GM18517 (cell line): ENCODE measurements around the gene ADD1.

ENCODE experiments used
- ATAC-seq: cut with Tn5 transposase; IDR thresholded peaks from one replicate; pipeline ENCODE4 v1.9.1; 2021; ENCODE audit warnings: mild to moderate bottlenecking, moderate library complexity; ENCODE audit not compliant: unreplicated experiment

ADD1 gene

DNA sequence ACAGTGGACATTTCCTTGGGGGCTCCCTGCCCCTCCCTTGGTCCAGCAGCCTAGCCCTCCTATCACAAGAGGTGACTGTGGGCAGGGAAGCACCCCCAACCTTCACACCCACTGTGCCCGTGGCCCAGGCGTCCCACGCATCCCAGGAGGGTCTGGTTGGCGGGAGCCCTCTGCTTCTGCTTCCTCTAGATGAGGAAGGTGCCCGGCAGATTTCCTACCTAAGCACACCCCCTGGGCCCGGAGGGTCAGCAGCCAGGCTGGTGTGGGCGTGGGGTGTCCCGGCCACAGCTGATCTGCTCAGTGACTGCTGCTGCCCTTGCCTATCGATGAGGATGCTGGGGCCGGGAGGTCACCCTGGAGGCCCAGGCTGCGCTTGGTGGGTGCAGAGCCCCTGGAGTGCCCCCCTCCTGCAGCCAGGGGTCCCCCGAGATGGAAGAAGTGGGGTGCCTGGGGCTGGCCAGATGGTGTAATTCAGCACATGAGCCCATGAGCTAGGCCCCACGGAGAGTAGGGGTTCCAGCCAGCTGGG lies 38.6 kb upstream of the ADD1 start:
- ATAC-seq = no peak

DNA sequence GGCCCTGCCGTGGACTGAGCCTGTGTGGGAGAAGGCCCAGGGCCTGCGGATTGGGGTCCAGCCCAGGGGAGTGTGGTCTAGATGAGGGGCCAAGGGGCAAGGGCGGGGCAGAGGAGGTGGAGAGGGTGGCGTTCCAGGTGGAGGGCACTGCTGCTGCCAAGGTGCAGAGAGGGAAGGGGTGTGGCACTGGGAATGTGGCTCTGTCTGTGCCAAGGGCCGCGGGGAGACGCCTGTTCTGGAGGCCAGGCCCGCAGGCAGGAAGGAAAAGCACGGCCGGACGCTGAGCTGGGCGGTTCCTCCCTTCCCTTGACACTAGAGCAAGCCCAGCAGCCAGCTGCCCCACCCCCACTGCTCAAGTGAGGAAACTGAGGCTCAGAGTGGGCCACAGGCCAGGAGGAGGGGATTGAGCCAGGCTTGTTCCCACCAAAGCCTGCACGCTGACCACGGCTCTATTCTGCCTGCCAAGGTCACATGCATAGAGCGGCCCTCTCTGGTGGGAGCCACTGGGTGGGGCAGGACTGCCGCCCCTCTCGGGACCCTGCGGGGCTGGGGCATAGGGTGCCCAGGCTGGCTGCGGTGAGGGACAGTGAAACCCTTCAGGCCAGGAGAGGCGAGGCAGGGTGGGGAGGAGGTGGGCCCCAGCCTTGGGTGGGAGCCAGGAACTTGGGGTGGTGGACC lies 37.8 kb upstream of the ADD1 start:
- ATAC-seq = no peak

DNA sequence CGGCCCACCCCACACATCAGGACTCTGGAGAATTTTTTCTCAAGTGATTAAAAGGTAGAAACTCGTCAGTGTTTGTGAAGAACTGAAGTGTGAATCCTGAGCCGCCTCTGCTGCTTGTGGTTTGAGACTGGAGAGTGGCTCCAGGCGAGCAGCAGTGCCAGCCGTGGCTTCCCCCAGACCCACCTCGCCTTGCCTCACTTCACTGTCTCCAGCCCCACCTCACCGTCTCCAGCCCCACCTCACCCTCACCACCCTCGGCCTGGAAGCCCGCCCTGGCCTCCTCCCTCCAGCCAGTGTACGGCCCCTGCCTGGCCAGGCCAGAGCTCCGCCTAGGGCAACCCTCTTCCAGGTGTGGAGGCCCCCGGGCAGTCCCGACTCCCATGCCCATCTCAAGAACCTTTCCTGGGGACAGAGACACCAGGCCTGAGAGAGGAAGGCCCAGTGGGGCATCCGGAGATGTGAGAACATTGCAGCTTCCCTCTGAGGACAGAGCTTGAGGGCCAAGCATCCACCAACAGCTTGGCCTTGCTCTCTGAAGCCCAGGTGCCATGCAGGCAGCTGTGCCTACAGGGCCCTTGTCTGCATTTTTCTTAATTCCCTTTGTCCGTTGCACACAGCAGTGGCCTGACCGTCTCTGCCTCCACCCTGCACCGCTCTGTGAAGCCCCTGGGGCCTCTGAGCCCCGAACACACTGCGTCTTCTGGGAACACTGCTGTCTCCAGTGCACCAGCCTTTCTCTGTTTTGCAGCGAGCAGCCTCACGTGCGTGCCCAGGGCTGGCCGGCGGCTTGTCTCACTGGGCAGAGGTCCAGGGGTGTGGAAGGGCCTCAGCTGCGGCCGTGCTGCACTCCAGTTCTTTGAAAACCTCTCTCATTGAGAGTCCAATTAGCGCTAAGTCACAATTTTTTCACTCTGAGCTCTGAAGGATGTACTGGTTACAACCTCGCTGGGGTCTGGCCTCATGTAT lies 37.0 kb upstream of the ADD1 start:
- no peak for ATAC-seq

DNA sequence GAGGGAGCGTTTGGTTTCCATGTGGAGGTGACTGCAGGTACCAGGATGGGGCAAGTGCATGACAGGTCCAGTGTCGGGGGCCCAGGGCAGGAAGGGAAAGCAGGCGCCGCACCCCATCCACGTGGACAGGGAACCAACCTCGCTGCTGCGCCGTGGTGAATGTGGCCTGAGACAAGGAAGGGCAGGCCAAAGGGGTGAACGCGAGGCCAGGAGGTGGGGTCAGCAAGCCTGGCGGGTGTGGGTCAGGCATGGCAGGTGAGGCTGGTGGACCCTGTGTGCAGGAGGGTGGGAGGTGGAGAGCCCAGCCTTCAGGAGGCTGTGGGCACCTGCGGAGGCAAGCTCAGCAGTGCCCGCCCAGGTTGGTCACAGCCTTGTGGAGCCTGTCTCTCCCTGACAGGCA lies 36.1 kb upstream of the ADD1 start:
- ATAC-seq = no peak

DNA sequence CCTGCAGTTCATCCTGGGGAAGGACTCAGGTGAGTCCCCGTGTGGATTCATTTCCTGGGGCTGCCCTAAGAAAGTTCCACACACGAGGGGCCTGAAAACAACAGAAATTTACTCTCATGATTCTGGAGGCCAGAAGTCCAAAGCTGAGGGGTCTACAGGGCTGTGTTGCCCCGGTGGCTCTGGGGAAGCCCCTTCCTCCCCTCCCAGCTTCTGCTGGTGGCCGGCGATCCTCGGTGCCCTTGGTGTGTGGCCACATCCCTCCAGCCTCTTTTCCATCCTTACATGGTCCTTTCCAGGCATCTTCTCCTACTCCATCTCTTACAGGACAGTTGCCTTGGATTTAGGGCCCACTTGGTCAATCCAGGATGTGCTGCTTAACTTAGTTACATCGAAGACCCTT lies 35.6 kb upstream of the ADD1 start:
- ATAC-seq = no peak

DNA sequence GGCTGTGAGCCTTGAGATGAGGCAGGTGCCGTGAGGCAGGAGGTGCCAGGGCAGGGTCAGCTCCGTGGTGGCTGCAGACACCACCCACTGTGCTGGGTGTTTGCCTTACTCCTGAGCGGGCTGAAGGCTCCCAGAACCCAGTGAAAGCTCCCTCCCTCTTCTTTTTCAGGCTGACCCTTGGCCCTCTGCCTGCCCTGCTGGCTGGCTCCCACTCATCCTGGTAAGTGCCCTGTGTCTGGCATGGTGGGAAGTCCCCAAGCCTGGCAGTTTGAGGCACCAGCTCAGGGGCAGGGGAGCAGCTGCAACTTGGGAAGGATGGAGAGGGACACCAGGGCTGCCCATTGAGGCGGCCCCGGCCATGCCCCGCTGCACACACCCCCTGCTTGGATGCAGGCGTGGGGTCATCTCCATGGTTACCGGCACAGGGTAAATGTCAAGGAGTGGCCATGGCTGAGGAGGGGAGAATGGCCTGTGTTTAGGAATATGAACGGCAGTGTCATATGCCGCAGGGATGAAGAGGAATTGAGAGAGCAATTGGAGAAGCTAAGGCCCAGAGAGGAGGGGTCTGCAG lies 33.9 kb upstream of the ADD1 start:
- ATAC-seq = no peak

DNA sequence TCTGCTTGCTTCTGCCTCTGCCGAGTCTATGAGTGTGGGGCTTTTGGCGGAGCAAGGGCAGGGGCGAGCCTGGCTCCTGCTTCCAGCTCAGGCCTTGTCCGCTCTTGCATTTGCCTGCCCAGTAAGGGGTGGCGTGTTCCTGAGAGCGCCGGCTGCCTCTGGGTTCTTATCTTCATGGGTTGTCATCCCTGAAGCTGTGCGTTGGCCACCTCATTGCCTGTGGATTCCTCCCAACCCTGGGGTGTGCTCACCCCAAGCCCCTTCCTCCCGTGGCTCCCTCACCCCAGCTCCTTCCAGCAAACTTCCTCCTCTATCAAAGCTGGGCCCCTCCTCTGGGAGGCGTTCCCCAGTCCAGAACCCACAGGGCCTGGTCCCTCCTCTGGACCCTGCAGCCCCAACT lies 33.3 kb upstream of the ADD1 start:
- ATAC-seq = no peak

DNA sequence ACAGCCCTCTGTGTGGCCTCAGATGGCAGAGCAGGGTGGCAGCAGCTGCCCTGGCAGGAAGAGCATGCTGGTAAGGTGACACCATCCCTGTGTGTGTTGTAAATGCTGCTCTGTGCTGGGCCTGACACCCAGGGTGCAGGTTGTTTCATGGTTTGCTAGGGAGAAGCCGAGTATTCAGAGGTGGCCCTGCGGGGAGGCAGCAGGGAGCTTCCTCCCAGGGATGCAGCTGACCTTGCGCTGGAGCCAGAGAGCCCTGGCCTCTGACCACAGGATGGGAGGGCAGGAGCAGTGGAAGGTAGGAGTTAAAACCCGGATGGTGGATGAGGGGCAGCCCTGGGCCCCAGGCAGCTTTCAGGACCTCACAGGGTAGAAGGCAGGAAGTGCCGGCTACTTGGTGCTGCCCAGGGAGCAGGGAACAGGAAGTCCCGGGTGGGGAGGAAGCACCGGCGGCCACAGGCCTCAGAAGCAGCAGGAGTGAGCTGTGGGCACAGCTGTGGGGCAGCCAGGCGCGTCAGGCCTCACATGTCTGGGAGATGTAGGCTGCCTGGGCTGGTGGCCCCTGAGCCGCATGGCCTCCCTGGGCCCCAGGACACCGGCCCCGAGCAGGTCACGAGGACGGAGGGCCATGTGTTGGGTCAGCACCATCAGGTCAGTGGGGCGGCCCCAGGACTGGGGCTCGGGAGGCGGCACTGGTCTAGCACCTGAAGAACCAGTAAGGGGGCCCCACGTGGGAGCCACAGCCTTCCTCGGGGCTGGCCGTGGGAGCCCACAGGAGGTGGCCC lies 31.6 kb upstream of the ADD1 start:
- ATAC-seq = peak; percentile 69

DNA sequence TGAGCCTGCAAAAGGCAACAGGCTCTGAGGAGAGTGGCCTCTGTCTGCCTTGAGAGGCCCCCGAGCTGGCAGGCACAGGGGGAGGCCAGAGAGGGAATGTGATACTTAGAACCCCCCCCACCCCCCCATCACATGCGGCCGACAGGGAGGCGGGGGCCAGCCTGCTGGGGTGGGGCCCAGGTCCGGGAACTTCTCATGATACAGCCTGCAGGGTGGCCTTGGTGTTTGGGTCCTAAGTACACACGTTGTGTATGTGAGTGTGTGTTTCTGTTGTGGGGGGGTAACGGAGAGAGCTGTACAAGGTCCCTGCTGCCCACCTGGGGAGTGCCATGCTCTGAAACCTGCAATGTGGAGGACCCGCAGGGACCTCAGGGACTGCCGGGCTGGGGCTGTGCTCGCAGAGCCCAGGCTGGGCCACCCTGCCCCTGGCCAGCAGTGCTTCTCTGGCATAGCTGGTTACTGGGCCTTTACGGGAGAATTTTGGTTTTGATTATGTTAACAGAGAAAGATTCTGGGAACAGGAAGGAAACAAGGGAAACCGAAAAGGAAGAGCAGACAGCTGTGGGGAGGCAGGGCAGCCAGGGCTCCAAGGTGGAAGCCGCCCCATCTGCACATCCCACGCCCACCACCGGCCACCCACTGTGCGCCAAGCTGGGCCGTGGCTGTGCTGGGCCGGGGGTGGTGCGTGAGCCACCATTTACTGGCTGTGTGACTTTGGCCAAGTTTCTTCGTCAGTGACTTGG lies 30.9 kb upstream of the ADD1 start:
- peak; percentile 14 for ATAC-seq

DNA sequence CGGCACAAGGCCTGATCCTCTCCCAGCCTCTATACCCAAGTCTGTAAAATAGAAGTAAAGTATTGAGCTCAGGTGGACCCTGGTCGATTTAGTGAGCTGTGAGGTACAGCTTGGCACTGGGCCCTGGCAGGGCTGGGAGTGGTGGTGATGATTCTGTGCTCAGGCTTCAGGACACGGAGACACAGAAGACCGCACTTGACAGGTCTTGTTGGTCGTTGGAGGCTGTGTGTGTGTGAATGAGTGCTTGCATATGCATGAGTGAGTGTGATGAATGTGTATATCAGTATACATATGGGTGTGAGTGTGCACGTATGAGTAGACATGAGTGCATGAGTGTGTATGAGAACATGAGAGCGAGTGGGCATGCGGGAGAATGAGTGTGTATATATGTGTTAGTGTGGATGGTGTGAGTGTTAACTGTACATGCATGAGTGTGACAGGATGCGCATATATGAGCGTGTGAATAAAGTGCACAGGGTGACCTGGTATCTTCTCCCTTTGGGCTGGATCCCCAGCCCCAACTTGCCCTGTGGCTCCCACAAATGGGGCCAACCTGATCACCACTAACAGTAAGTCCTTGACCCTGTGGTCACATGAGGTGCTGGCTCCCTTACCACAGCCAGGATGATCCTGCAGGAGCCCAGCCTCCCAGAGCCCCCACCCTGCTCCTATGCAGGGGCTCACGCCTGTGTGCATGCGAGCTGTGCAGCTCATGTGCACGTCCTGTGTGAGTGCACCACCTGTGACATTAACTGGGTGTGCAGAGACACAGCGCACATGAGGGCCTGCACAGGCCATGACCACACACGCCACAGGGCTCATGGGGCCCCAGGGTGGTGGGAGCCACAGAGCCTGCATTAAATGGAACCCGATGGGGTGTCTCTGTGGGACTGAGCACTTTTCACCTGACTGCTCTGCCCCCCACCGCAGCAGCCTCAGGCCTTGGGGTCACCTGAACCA lies 29.9 kb upstream of the ADD1 start:
- ATAC-seq = no peak

DNA sequence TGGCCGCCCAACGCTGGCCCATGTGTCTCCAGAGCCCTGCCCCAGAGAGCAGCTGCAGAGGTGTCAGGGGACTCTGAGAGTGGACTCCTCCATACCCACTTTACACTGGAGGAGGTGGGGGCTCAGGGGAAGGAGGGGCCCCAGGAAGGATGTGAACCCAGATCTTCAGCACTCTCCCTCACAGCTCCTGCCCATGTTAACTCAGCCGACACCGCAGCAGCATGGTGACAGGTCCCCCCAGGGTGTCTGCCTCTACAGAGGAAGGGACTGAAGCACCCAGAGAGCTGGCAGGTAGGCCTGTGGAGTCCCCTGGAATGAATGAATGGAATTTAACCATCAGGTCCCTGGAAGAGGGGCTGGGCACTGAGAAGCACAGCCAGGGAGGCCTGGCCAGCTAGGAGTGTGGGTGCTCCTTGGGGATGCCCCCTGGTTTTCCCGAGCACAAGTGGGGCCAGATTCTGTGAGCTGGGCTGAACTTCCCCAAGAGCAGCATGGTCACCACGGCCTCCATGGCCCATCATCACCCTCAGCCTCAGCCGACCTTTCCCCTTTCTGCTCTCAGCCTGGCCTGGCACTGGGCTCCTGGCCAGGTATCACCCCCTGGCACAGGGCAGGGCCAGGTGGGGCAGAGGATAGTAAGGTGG lies 28.9 kb upstream of the ADD1 start:
- no peak for ATAC-seq

DNA sequence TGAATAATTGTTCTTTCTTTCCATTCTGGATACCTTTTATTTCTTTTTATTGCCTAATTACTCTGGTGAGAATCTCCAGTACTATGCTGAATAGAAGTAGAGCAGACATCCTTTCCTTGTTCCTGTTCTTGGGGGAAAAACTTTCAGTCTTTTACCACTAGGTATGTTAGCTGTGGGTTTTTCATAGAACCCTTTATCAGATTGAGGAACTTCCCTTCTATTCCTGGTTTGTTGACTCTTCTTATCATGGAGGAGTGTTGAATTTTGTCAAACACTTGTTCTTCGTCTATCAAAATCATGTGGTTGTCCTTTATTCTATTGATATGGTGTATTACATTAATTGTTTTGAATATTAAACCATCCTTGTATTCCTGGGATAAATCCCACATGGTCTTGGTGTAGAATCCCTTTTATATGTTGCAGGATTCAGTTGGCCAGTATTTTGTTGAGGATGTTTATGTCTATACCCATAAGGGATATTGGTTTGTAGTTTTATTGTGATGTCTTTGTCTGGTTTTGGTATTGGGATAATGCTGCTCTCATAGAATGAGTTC lies 27.2 kb upstream of the ADD1 start:
- ATAC-seq = no peak

DNA sequence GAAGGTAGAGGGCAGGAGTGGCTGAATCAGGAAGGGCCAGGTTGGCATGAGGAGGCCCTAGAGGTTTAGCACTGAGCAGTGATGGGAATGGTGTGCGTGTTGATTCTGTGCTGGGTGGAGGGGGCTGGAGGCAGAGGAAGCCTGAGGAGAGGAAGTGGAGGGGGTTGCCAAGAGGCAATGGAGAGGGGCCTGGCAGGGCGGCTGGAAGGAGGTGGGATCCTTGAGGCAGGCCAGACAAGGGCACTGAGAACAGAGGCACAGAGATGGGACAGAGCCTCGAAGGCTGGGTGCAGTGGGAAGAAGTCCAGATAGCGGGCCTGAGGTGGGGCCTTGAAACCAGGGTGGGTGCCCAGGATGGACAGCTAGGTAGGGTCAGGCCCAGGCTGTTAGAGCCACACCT lies 26.5 kb upstream of the ADD1 start:
- ATAC-seq = no peak

DNA sequence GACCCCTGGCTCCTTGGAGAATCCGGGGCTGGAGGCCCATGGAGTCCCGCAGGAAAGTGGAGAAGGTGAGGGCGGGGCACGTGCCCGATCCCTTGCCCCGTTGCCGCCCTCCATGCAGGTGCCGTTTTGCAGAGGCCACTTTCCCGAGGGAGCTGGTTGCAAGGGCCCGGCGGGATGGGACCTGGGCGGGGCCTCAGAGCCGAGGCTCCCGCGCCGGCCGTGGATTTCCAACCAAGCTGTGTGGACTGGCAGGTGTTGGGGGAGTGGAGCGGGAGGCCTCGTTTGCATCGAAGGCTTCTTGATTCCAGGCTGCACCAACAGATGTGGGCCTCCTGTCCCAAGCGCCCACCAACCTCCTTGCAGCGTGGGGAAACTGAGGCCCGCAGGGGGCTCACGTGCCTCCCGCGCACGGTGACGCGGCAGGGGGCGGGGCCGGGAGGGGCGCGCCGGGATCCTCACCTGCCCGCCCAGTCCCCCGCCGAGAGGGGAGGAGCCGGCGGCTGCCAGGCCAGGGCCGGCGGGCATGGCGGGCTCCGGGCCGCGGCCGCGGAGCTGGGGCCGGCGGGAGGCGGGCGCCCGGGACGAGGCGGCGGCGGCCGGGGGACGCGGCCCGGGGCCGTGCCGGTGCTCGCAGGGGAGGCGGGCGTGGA lies 25.8 kb upstream of the ADD1 start:
- no peak for ATAC-seq

DNA sequence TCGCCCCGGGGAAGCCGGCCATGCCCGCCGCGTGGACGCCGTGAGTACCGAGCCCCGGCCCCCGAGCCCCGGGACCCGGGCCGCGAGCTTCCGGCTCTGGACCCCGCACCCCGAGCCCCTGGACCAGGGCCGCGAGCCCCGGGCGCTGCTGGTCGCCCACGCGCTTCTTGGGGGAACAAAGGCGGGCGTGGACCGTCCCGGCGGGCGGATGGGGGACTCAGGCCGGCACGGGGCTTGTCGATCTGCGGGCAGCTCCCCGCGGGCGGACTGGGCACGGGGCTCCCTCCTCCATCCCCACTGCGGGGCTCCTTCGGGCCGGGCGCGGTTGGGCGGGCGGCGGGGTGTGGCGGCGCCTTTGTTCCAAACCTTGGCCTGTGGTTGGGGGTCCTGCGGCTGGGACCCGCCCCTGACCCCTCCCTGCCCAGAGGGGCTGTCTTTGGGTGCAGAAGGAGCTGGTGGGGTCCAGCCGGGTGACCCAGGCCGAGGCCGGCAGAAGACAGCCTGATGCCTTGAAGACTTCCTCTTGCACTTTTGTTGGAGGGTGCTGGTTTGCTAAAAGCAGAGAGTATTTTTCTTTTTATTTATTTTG lies 25.2 kb upstream of the ADD1 start:
- ATAC-seq = no peak

DNA sequence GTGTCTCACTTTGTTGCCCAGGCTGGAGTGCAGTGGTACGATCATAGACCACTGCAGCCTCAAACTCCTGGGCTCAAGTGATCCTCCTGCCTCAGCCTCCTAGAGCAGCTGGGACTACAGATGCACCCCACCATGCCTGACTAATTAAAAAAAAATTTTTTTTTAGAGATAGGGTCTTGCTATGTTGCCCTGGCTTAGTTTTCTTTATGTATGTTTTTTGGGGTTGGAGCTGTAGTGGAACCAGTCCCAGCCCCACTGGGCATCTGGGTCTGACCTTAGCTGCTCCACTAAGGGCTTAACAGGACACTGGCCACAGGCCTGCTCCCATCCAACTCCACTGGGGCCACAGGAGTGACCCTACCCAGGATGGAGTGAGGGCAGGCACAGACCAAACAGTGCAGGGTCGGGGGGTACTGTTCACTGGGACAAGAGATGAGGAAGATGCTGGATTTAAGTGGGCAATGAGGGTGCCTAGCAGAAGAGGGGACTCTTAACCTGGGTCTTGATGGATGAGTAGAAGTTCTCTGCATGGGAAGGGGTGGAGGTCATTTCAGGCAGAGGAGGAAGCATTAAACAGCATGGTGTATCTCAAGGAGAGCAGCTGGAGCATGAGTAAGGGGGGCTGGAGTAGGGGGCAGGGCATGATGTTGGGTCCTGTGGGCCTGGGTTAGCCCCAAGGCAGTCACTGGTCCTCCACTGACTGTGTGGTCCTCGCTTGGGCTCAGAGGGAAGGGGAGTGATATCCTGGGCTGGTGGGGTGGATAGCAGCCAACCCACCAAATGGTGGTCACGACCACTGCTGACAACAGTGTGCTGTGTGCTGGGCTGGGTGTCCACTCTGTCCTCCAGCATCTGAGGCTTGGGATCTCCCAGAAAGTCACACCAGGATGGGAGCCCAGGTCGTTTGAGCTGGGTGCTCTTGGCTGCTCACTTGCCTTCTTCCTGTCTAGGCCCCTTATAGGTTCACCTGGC lies 24.1 kb upstream of the ADD1 start:
- ATAC-seq = no peak
